ENCODE measurements around the gene SUMF2. TPM values are rescaled to one million over a fixed set of nuclear protein-coding genes. Genes with fewer than 3 reads are reported as not detected.
"Not testable (repeated sequence)": the region's sequence is repeated elsewhere in the genome, so short reads cannot be mapped to it uniquely, and the experiment has no call there.

The SUMF2 gene
- total RNA-seq, 1 experiment from 2014 or later = 89.2 TPM

GRCh38 chr7:56032578-56032977, 31.5 kb upstream of the SUMF2 start:
- H3K4me3 Mint-ChIP-seq = peak overlapping the region; percentile 57 to 82; a peak in 4 of 5 replicates
- no CpG with 5 or more reads among the region's 7 CpGs for WGBS (ENCODE audit: extremely low coverage, insufficient read length, low lambda C conversion rate)
- not testable (repeated sequence) for H3K4ac ChIP-seq (ENCODE audit: low read depth, low read length); H4K91ac ChIP-seq (ENCODE audit: insufficient read length, low read depth, low read length); H3K4me1 ChIP-seq (ENCODE audit: insufficient read depth, low read length); H3K79me2 ChIP-seq (ENCODE audit: insufficient read depth, low read length); H3K23me2 ChIP-seq (ENCODE audit: insufficient read length, low read depth, low read length, poor library complexity, severe bottlenecking); H3K18ac ChIP-seq (ENCODE audit: insufficient read length, low read depth, low read length); H3K27me3 ChIP-seq (ENCODE audit: insufficient read depth, low read length); H2BK20ac ChIP-seq (ENCODE audit: low read depth, low read length, poor library complexity, severe bottlenecking); H4K20me1 ChIP-seq (ENCODE audit: control insufficient read depth, insufficient read depth, insufficient read length); H4K8ac ChIP-seq (replicated peaks; ENCODE audit: insufficient read length, low read depth, low read length); H3K27ac Mint-ChIP-seq; H2AK5ac ChIP-seq (ENCODE audit: insufficient read length, low read length); H3K27ac ChIP-seq (ENCODE audit: insufficient read length, low read depth, low read length); DNase-seq; H2AFZ ChIP-seq (ENCODE audit: low read length); H3K9ac ChIP-seq (ENCODE audit: extremely low read depth, insufficient read length, low read length); H3K23ac ChIP-seq (ENCODE audit: insufficient read length, low read depth, low read length); H3K27me3 Mint-ChIP-seq (ENCODE audit: low read depth); H3K9me3 Mint-ChIP-seq; H2BK15ac ChIP-seq (ENCODE audit: low read depth, low read length); H3K9me3 ChIP-seq (ENCODE audit: control insufficient read depth, low read depth, low read length); H2BK12ac ChIP-seq (ENCODE audit: insufficient read length, low read depth, low read length); H3K14ac ChIP-seq (ENCODE audit: insufficient read depth, low read length); H4K5ac ChIP-seq (ENCODE audit: insufficient read length, low read depth, low read length); H2BK120ac ChIP-seq (ENCODE audit: low read depth, low read length, poor library complexity, severe bottlenecking); H3K79me1 ChIP-seq (ENCODE audit: insufficient read depth, low read depth, low read length, poor library complexity, severe bottlenecking); H3T11ph ChIP-seq (ENCODE audit: low read length); H3K56ac ChIP-seq (ENCODE audit: insufficient read length, low read depth, low read length); H2BK5ac ChIP-seq (ENCODE audit: insufficient read length, low read length)
- H3K36me3 Mint-ChIP-seq (ENCODE audit: insufficient read depth in 1 of 3, low read depth in 3 of 3) = peaks cover 24 to 43% (median 39%) of the 10 kb centered on the region in 3 experiments
- H3K4me2 ChIP-seq (ENCODE audit: insufficient read depth, insufficient read length, low read length) = peak overlapping the region; percentile 25
- H3K4me1 Mint-ChIP-seq = peaks cover 5 to 10% of the 10 kb centered on the region in 2 experiments; a peak in 2 of 4 replicates

Measured in H9 (cell line).